HT-29 (cell line): ENCODE data around the gene LYG2. TPM values are rescaled to one million over a fixed set of nuclear protein-coding genes. Genes with fewer than 3 reads are reported as not detected.
"Not testable (repeated sequence)": the region's sequence is repeated elsewhere in the genome, so short reads cannot be mapped to it uniquely, and the experiment has no call there.

Experiments used
- DNase-seq: peaks from one replicate; pipeline ENCODE4 v3.0.0-alpha.2; 2015; ENCODE audit warnings: low spot score
- total RNA-seq: library from RNA; depleted of rRNA; stranded (reverse); fragments of >200 nt; shearing (Covaris generic); gene quantifications from 2 replicates; pipeline ENCODE4 v1.2.3, GENCODE V29; 2014; rRNA removed

The LYG2 gene, protein sequence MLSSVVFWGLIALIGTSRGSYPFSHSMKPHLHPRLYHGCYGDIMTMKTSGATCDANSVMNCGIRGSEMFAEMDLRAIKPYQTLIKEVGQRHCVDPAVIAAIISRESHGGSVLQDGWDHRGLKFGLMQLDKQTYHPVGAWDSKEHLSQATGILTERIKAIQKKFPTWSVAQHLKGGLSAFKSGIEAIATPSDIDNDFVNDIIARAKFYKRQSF
- not detected in 2 replicates for total RNA-seq

DNA sequence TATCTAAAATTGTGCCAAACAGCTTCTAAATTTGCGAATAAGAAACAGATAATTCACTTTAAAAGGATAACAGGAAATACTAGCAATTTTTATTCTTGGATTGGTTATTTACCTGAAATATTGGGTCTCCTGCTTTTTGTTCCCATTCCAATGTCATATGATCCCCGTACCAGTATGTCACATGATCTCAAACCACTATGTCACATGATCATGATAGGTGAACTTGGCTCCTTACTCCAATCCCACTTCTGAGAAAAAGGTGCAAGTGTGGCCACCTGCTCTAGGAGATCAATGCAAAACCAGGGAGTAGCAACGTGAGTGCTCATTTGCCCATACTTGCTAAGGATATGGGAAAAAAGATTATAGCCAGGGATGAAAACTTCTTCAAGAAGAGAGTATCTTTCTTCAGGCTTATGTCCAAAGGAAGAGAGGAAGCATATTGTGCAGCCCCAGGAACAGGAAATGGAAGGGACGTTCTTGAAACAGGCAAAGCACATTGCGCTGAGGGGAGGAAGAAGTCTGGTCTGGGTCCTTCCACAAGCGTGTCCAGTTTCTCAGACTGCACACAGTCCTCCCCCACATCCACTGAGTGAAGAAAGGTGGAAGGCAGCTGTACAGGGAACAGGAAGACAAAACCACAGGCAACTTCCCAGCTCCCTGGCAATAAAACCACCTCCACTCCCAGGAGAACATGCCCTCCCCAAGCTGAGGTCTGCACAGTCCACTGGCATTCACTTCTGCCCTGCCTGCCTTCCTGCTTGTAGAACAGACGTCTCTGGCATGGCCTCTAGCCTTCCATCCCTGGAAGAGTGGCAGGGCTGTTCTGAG is at the start of gene LYG2:
Gene LYG2, minus strand, starts transcription at position 176 of the 828 bp plus-strand sequence. CDS start 1,406 bp downstream, outside the sequence.
- DNase-seq: no peak

GRCh38 chr2:99301097-99301496 is 45.6 kb upstream of the LYG2 start, which contains the start of gene LYG1:
Gene LYG1, minus strand, starts transcription at chr2:99301197. Its CDS starts 5,527 bp downstream, at chr2:99295670.
- not testable (repeated sequence) for DNase-seq

GRCh38 chr2:99299580-99299979 is 44.1 kb upstream of the LYG2 start:
- no peak for DNase-seq

DNA sequence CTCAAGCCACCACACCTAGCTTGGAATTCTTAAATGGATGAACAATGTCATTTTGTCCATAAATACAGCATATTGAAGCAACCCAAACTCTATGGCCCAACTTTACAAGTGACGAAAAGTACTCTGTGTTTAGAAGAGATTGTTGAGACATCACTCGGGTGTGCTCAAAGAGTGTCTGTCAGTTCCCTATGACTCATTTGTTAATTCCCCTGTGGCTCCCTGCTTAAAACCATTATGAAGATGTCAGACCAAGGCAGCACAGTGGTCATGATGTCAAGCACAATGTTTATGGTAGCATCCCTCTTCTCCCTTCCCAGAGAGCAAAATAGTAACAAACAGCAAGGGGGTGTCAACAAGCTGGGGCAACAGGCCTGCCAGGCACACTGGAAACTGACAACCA is 42.5 kb upstream of the LYG2 start:
- no peak for DNase-seq

DNA sequence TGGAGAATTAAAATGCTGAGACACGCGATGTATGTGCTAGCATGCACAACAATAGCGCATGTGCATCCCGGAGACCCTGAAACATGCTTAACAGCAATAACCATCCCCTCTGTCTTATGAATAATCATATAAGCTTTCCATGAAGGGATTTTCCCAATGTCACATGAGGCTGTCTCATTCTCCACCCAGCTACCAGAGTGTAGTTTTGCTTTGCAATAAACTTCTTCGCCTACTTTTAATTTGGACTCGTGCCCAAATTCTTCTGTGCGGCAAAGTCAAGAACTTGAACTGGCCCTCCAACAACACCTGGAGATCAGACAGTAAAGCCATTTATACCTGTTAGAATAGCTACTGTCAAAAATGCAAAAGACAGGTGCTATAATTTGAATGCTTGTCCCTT is 30.1 kb upstream of the LYG2 start:
- DNase-seq: peak; percentile 56

- DNase-seq: no peak
Observed at GRCh38 chr2:99279969-99280695, 24.7 kb upstream of the LYG2 start.

DNA sequence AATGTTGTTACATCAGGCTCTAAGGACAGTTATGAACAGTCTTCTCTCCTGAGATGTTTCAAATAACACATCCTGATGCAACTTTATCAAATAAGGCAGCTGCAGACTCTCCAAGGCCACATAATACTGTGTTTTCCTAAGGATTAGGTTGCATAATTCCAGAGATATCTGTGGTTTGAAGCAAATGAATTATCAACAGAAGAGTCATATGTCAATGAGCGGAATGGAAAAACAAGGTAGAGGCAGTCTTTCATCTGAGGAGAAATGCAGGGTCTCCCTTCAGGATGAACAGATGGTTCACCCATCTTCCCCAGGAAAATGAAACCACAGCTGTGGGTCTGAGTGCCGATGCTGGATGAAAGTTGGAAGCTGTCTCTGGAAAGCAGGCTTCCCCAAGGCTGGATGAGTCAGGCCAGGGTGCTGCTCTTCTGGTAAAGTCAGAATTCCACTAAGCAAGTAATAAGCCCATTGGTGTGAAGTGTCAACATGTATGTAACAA is 23.4 kb upstream of the LYG2 start:
- DNase-seq: peak; percentile 3

GRCh38 chr2:99278195-99278765 is 22.8 kb upstream of the LYG2 start:
- not testable (repeated sequence) for DNase-seq

DNA sequence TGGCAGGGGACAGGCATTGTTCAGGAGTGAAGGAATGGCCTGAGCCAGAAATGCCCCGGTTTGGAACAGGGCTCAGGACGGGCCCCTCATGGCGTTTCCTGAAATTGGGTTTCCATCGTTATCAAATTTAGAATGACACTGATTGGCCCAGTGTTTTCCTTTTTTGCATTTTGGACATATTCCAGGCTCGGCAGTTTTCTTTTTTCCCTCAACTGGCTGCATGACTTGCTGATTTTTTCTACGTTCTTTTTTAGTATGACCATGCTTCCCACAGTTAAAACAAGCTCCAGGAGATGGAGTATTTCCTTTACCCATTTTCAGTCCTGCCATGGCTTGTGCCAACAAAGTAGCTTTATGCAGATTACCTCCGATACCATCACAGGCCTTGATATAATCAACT is 20.4 kb upstream of the LYG2 start:
- no peak for DNase-seq

DNA sequence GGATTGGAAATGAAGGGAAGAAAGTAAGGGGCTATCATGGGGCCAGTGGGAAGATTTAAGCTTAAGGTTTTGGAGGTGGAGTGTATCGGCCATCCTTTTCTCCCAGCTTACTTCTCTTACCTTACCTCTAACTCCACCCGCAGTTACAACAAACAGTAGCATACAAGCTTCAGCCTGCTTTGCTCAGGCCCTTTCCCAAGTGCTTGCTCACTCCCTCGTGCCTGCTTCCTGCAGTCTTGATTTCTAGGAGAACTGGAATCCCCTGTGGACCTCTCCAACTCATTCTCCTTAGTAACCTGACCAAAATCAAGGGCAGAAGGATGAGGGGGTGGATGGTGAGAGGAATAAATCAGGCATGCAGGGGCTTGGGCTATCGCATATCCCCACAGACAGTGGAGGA is 5.8 kb upstream of the LYG2 start:
- DNase-seq: no peak

GRCh38 chr2:99260184-99260583 is 4.7 kb upstream of the LYG2 start:
- no peak for DNase-seq

- DNase-seq: no peak
Observed at GRCh38 chr2:99259465-99259864, 4.0 kb upstream of the LYG2 start.

GRCh38 chr2:99256677-99257076 is 1.2 kb upstream of the LYG2 start:
- DNase-seq: no peak

- no peak for DNase-seq
Observed at GRCh38 chr2:99249951-99250350, 5.5 kb downstream of the LYG2 start.

- no peak for DNase-seq
Observed at GRCh38 chr2:99242151-99242550, 13.3 kb downstream of the LYG2 start.

GRCh38 chr2:99240431-99240830 is 15.0 kb downstream of the LYG2 start:
- DNase-seq: no peak

DNA sequence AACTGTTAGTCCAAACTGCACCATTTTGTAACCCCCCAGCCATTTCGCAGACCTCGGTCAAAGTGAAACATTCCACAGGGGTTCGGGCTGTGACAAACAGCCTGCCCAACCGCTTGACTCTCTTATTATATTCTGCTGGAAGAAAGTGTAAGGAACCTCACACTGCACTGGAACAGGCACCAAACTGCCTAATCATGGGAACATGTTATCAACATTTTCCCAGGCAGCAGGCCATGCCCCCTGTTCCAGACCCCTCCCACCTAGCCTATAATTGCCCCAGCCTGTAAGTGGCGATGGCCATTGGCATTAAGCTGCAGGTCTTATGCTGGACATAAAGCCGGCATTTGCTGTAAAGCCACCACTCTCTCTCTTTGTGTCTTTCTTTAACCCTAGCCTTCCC is 16.9 kb downstream of the LYG2 start:
- no peak for DNase-seq

DNA sequence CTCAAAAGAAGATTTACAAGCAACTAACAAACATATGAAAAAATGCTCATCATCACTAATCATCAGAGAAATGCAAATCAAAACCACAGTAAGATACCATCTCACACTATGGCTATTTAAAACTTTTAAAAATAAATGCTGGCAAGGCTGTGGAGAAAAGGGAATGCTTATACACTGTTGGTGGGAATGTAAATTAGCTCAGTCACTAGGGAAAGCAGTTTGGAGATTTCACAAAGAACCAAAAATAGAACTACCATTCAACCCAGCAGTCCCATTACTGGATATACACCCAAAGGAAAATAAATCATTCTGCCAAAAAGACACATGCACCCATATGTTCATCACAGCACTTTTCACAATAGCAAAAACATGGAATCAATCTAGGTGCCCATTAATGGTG is 22.3 kb downstream of the LYG2 start:
- not testable (repeated sequence) for DNase-seq

DNA sequence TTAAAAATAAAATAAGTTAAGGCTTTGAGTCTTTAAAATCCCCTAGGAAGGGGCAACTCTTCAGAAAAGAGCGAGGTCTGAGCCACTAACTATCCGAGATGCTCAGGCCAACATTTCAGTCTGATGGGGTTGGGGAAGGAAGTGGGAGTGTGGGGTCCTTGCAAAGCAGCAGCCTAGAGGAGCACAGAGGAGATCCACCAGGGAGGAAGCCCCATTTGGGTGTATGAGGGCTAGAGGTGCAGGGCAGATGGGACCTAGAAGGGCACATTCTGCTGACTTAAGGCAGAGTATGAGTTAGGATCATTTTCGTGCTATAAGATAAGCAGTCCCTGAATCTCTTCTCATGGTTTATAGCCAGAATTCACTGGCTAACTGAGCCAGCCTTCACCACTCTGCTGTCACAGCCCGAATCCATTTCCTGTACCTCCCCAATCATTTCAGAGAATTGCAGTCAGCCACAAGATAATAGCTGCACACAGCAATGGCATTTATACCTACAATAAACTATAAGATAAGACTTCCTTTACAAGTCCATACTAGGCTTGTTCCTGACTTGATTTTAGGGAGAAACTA is 37.5 kb downstream of the LYG2 start:
- no peak for DNase-seq

- no peak for DNase-seq
Observed at GRCh38 chr2:99216096-99216495, 39.4 kb downstream of the LYG2 start.

GRCh38 chr2:99205491-99205890 is 50.0 kb downstream of the LYG2 start:
- no peak for DNase-seq
